Tibial nerve (tissue), 4 donors: Measurements from ENCODE around the gene NR2F2.

Experiments
- EP300 ChIP-seq, 2 donors: sonication (generic); formaldehyde crosslinking; IDR thresholded peaks; one replicate each; pipeline ENCODE4 v1.6.1; 2017; ENCODE audit warnings: antibody characterized with exemption in 2 of 2, mild to moderate bottlenecking in 1 of 2
- POLR2A ChIP-seq, 2 donors: fragments of 450-650 bp; IDR thresholded peaks; one replicate each; pipeline ENCODE4 v1.6.1; 2017; ENCODE audit warnings: antibody characterized with exemption in 2 of 2, mild to moderate bottlenecking in 2 of 2, moderate library complexity in 2 of 2
- TF ChIP-seq, protein P1 (sequence below), 5 experiments: fragments of 200-600 bp in 3 of 5; fragments of 450-650 bp in 2 of 5; sonication (generic) in 3 of 5; IDR thresholded peaks; one replicate each; pipeline ENCODE4 v1.5.1; 2016 to 2019; ENCODE audit warnings: antibody characterized with exemption in 5 of 5, mild to moderate bottlenecking in 3 of 5, moderate library complexity in 2 of 5

DNA sequence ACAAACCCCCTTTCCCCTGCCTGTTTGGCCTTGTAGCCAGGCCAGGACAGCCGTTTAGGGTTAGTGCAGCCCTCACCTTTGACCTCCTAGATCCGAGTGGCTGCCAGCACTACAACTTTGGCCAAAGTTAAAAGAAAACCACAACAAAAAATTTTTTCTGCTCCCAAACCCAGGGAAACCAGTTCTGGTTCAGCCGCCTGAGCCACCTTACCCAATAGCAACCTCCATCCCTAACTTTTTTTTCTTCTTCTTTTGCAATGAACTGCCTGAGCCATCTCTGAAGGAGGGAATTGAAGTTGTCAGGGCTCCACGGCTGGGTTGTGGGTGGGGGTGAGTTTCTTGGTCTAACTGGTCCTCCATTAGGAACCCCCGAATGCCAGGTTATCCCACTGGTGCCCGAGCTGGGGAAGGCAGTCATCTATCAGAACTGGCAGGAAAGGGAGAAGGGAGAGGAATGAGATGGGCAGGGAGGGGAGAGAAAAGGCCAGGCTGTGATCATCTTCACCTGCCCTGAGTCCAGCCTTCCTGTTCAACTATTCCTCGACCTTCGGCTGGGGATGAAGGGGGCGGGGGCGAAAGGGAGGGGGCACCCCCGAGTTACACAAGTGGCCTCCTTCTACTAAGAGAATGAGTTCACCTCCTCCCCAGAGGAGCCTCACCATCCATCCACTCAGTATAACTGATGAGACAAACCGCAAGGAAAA is 6.2 kb upstream of the NR2F2 start:
- TF ChIP-seq, protein P1, sequence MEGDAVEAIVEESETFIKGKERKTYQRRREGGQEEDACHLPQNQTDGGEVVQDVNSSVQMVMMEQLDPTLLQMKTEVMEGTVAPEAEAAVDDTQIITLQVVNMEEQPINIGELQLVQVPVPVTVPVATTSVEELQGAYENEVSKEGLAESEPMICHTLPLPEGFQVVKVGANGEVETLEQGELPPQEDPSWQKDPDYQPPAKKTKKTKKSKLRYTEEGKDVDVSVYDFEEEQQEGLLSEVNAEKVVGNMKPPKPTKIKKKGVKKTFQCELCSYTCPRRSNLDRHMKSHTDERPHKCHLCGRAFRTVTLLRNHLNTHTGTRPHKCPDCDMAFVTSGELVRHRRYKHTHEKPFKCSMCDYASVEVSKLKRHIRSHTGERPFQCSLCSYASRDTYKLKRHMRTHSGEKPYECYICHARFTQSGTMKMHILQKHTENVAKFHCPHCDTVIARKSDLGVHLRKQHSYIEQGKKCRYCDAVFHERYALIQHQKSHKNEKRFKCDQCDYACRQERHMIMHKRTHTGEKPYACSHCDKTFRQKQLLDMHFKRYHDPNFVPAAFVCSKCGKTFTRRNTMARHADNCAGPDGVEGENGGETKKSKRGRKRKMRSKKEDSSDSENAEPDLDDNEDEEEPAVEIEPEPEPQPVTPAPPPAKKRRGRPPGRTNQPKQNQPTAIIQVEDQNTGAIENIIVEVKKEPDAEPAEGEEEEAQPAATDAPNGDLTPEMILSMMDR (IDR thresholded peaks at IDR 0.05), result no peak
- TF ChIP-seq POLR2A (IDR thresholded peaks at IDR 0.05), result peak; percentile 27 to 38
- peak in 1 of 2 donors; percentile 67 for TF ChIP-seq EP300 (IDR thresholded peaks at IDR 0.05)
